HL-60 (cell line): ENCODE results near the gene SNX8. TPM values are rescaled to one million over a fixed set of nuclear protein-coding genes. Genes with fewer than 3 reads are reported as not detected.

Source experiments
- DNase-seq, 2 experiments: peaks; one replicate each; pipeline ENCODE4 v3.0.0-alpha.2; 2010 to 2020; ENCODE audit warnings: low read depth in 1 of 2, low spot score in 1 of 2
- H3K27ac ChIP-seq: fragments of 250-450 bp; sonication (Bioruptor Pico); replicated peaks from 2 replicates; pipeline ENCODE4 v1.5.1; 2020; ENCODE audit warnings: mild to moderate bottlenecking, moderate library complexity
- H3K27me3 ChIP-seq: fragments of 250-450 bp; sonication (Bioruptor Pico); 2 replicates; pipeline ENCODE4 v1.5.1; 2021; ENCODE audit warnings: mild to moderate bottlenecking, moderate library complexity; ENCODE audit not compliant: insufficient read depth, poor library complexity, severe bottlenecking
- H3K4me3 ChIP-seq: replicated peaks from 2 replicates; pipeline ENCODE4 v1.5.1; 2011; ENCODE audit warnings: mild to moderate bottlenecking, control low read depth, low read length; ENCODE audit not compliant: insufficient read depth
- GABPA ChIP-seq: IDR thresholded peaks from 2 replicates; pipeline ENCODE4 v1.6.1; 2012; ENCODE audit warnings: low read depth
- POLR2AphosphoS5 ChIP-seq: IDR thresholded peaks from 2 replicates; pipeline ENCODE4 v1.6.1; 2012; ENCODE audit warnings: low read depth
- REST ChIP-seq: IDR thresholded peaks from 2 replicates; pipeline ENCODE4 v1.6.1; 2012; ENCODE audit warnings: low read depth; ENCODE audit not compliant: insufficient replicate concordance
- SPI1 ChIP-seq: IDR thresholded peaks from 2 replicates; pipeline ENCODE4 v1.6.1; 2012; ENCODE audit warnings: low read depth, mild to moderate bottlenecking, borderline replicate concordance
- microRNA-seq: library from miRNA; unstranded; fragments of <30 nt; microRNA quantifications from one replicate; pipeline ENCODE4, GENCODE V29; 2018
- TF ChIP-seq, protein P1 (sequence below): IDR thresholded peaks from one replicate; pipeline ENCODE4 v1.5.1; 2011; ENCODE audit warnings: low read length, control low read depth, inconsistent platforms; ENCODE audit not compliant: insufficient read depth

Gene SNX8

DNA sequence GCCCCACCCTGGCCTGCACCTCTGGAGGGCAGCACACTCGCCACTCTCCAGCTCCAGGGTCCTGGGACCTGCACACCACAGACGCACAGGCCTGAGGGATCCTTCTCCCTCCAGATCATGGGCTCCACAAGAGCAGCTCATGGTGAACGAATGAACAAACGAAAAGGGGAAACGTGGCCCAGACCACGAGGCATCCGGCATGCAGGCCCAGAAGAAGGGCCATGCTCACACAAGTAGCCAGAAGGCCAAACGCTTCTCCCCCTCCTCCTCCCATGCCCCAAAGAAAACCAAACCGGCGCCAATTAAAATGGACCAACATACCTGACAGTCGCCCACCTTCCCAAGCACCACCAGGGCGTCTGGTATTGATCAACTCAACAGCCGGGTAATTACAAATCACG lies 111.9 kb downstream of the SNX8 start:
- Histone ChIP-seq H3K27me3 (no peaks in the 10 kb centered on the region), H3K27ac (no peak overlapping the region)

More for the DNA sequence above, 111.9 kb downstream of the SNX8 start:
- TF ChIP-seq GABPA, result no peak
- TF ChIP-seq SPI1, result no peak
- TF ChIP-seq, protein P1, sequence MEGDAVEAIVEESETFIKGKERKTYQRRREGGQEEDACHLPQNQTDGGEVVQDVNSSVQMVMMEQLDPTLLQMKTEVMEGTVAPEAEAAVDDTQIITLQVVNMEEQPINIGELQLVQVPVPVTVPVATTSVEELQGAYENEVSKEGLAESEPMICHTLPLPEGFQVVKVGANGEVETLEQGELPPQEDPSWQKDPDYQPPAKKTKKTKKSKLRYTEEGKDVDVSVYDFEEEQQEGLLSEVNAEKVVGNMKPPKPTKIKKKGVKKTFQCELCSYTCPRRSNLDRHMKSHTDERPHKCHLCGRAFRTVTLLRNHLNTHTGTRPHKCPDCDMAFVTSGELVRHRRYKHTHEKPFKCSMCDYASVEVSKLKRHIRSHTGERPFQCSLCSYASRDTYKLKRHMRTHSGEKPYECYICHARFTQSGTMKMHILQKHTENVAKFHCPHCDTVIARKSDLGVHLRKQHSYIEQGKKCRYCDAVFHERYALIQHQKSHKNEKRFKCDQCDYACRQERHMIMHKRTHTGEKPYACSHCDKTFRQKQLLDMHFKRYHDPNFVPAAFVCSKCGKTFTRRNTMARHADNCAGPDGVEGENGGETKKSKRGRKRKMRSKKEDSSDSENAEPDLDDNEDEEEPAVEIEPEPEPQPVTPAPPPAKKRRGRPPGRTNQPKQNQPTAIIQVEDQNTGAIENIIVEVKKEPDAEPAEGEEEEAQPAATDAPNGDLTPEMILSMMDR, result no peak
- no peak for TF ChIP-seq REST
- no peak for TF ChIP-seq POLR2AphosphoS5
- no peak for DNase-seq
- H3K4me3 ChIP-seq, result no peak overlapping the region

Small RNA genes within 50 kb of the gene (microRNA-seq; reads per million reads assigned to microRNA genes)
- not detected for gene MIR6836
